ELR (cell line): ENCODE measurements around the gene SCYGR4.
"Not testable (repeated sequence)": the region's sequence is repeated elsewhere in the genome, so short reads cannot be mapped to it uniquely, and the experiment has no call there.

Source experiments
- DNase-seq: peaks from one replicate; pipeline ENCODE4 v3.0.0-alpha.2; 2015; ENCODE audit warnings: low read depth

The SCYGR4 gene, protein sequence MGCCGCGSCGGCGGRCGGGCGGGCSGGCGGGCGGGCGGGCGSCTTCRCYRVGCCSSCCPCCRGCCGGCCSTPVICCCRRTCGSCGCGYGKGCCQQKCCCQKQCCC

DNA sequence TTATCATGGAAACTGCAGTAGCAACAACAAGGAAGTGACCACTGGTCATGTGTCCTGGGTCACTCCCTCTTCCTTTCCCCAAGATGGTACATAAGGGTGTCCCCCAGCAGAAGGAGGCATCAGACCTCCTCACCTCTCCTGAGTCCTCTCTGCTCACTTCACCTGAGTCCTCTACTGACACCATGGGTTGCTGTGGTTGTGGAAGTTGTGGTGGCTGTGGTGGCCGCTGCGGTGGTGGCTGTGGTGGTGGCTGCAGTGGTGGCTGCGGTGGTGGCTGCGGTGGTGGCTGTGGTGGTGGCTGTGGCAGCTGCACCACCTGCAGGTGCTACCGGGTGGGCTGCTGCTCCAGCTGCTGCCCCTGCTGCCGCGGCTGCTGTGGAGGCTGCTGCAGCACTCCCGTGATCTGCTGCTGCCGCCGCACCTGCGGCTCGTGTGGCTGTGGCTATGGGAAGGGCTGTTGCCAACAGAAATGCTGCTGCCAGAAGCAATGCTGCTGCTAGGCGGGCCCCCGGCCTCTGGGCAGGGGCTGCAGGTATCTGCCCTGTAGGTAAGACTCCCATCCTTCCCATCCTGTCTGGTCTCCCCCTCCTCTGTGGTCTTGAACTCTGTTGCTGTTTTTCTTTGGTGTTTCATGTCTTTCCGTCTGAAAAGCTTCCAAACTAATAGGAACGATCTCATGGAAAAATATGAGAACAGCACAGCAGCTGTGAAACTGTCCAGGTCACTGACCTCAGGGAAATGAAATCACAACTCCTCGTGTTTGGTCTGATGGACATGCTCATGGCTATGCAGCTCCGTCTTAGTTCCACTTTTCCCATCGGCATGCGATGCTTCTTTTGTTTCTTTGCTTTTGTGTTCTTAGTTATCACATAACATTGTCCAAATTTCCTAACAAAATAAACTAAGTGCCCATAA is at the start of gene SCYGR4:
Gene SCYGR4, plus strand, starts transcription at position 183 of the 915 bp plus-strand sequence. Its CDS starts 0 bp downstream, at position 183.
- no peak for DNase-seq

DNA sequence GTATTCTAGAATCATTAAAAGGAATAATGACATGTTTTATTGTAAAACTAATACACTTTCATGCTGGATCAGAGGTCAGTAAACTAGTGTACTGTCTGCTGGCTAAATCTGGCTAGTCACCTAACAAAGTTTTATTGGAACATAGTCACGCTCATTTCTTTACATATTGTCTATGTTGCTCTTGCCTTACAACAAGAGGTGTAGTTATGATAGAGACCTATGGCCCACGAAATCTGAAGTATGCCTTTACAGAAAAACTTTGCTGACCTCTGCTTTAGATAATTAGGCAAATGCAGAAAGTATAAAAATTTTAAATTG is 48.5 kb upstream of the SCYGR4 start:
- DNase-seq: no peak

- no peak for DNase-seq
Observed at GRCh38 chr2:227570615-227571014, 46.7 kb upstream of the SCYGR4 start.

DNA sequence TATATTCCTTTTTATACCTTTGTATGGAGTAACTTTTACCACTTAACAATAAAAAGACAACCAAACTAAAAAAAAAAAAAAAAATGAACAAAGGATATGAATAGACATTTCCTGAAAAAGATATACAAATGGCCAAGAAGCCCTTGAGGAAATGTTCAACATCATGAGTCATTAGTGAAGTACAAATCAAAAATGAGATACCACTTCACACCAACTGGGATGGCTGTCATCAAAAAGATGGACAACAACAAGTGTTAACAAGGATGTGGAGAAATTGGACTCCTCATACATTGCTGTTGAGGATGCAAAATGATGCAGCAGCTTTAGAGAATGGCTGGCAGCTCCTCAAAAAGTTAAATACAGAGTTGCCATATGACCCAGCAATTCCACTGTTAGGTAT is 41.2 kb upstream of the SCYGR4 start:
- DNase-seq: no peak

DNA sequence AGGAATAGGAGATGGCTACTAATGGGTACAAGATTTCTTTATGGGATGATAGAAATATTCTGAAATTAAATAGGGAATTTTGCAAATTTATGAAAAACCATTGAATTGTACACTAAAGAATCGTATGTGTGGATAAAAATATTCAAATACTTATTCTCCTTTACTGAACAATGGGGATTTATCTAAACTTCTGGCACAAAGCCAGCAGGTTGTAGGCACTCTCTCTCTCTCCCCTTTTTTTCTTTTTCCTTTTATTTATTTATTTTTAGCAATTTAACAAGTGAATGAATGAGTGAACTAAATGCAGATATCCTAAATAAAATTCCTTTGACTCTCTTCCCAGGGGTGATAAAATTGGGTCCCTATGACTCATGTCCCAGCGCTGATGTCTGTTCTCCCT is 40.5 kb upstream of the SCYGR4 start:
- DNase-seq: no peak

- no peak for DNase-seq
Observed at GRCh38 chr2:227577555-227577954, 39.7 kb upstream of the SCYGR4 start.

GRCh38 chr2:227578642-227579041 is 38.7 kb upstream of the SCYGR4 start:
- no peak for DNase-seq

DNA sequence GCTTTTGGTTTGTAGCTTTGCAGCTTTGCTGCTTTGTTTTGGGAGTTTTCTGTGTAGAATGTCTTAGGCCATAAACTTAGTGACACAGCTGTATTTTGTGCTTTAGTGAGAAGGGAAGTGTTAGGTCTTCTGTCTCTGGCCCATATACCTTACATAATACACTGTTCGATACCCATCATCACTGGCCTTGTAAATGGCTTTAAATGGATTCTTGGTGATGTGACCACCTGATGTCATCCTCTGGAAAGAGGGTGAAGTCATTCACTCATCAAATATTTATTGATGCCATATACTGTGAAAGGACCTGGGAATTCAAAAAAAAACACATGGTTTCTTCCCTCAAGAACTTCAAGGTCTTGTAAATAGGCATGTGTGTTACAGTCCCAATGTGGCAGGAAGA is 37.5 kb upstream of the SCYGR4 start:
- DNase-seq: no peak

DNA sequence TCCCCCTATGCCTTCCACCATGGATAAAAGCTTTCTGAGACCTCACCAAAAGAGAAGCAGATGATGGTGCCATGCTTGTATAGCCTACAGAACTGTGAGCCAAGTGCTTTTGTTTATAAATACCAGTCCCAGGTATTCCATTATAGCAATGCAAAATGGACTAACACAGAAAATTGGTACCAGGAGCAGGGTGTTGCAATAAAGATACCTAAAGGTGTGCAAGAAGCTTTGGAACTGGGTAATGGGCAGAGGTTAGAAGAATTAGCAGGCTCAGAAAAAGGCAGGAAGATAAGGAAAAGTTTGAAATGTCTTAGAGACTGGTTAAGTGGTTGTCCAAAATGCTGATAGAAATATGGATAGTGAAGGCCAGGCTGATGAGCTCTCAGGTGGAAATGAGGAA is 34.9 kb upstream of the SCYGR4 start:
- no peak for DNase-seq

- DNase-seq: no peak
Observed at GRCh38 chr2:227592694-227593387, 24.5 kb upstream of the SCYGR4 start.

- no peak for DNase-seq
Observed at GRCh38 chr2:227595797-227596196, 21.5 kb upstream of the SCYGR4 start.

- DNase-seq: no peak
Observed at GRCh38 chr2:227597036-227597435, 20.3 kb upstream of the SCYGR4 start.

GRCh38 chr2:227597998-227598397 is 19.3 kb upstream of the SCYGR4 start:
- DNase-seq: peak; percentile 47

DNA sequence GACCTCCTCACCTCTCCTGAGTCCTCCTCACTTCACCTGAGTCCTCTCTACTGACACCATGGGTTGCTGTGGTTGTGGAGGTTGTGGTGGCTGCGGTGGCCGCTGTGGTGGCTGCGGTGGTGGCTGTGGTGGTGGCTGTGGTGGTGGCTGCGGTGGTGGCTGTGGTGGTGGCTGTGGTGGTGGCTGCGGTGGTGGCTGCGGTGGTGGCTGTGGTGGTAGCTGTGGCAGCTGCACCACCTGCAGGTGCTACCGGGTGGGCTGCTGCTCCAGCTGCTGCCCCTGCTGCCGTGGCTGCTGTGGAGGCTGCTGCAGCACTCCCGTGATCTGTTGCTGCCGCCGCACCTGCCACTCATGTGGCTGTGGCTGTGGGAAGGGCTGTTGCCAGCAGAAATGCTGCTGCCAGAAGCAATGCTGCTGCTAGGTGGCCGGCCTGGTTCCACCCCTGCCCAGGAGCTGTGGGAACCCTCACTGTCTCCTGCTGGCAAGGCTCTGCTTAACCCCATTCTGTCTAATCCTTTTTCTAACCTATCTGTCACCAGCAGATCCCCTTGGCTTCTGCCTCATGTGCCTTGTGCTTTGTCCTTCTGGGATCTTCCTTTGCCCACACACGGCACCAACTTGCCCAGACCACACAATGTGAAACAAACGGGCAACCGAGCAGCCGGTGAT is 18.3 kb upstream of the SCYGR4 start, which contains the start of gene SCYGR2:
Gene SCYGR2, plus strand, starts transcription at position 59 of the 669 bp plus-strand sequence. Its CDS starts 0 bp downstream, at position 59.
- DNase-seq: not testable (repeated sequence)

- no peak for DNase-seq
Observed at GRCh38 chr2:227602358-227602757, 14.9 kb upstream of the SCYGR4 start.

- DNase-seq: no peak
Observed at GRCh38 chr2:227606476-227606875, 10.8 kb upstream of the SCYGR4 start.

DNA sequence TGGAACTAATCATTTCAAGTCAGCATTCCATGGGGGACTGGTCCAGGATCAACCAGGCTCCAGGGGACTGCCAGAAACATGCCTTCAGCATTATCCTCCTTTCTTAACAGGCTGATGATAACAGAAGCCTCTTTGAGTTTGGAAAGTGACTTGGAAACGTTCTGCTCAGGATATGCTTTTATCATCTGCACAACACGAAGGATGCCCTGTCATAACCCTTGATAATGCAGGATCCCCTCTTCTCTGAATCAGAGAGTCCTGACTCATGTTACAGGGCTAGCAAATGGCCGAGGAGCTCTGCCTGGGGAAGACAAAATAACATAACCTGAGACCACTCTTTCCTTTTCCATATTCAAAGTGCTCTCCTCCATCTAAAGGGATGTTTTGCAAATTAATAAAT is 9.4 kb upstream of the SCYGR4 start:
- DNase-seq: peak; percentile 26

DNA sequence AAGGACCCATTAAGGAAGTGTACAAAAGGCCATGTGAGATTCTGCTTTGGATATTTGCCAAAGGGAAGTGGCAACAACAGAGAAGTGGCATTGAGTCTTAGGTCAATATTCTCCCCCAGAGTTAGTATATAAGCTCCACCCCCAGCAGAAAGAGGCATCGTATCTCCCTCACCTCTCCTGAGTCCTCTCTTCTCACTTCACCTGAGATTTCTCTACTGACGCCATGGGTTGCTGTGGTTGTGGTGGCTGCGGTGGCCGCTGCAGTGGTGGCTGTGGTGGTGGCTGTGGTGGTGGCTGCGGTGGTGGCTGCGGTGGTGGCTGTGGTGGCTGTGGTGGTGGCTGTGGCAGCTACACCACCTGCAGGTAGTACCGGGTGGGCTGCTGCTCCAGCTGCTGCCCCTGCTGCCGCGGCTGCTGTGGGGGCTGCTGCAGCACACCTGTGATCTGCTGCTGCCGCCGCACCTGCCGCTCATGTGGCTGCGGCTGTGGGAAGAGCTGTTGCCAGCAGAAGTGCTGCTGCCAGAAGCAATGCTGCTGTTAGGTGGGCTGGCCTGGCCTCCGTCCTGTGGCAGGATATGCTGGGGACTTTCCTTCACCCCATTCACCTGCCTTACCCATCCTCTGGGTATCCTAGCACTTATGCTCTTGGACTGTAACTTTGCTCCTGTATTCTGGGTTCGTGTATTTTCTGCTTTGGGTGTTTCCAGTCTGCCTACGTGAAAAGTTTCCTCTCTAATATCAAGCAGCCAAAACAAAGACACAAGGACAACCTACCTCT is 8.5 kb upstream of the SCYGR4 start:
- DNase-seq: no peak

GRCh38 chr2:227610123-227610522 is 7.2 kb upstream of the SCYGR4 start:
- DNase-seq: no peak

- DNase-seq: no peak
Observed at GRCh38 chr2:227612546-227613271, 4.6 kb upstream of the SCYGR4 start.

DNA sequence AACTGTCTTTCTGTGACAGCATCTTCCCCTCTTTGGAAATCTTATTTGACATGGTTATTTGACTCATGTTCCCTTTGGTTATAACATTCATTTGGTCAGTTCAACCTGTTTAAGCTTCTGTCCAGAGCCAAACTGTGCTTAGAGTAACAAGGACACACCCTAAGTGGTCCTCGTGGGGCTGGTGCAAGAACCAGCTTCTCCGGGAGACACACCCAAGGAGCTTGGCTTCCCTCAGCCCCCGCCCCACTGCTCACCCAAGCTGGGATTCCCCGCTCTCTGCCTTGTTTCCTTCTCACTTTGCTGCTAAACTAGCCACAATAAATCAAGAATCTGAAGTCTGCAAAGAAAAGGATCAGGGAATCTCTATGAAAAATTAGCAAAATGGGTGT is 4.0 kb upstream of the SCYGR4 start:
- DNase-seq: no peak
